K562 (cell line): Measurements from ENCODE around the gene ACE. TPM values are rescaled to one million over a fixed set of nuclear protein-coding genes. Genes with fewer than 3 reads are reported as not detected.

Experiments
- ATAC-seq: fragments of 200-7000 bp; cut with Tn5 transposase; 3 replicates; pipeline ENCODE4 v1.9.1; 2020; ENCODE audit warnings: moderate library complexity
- BruUV-seq: library from RNA; stranded (reverse); fragments of 400-500 nt; replicated peaks from 2 replicates; lab custom pipeline; 2021; lab: Mats Ljungman, UMichigan
- CTCF ChIA-PET: fragments of 300-600 bp; formaldehyde crosslinking; extraction: SDS; loops from one replicate; lab custom pipeline; 2021; ENCODE audit warnings: low intra/inter-chr PET ratio; lab: Yijun Ruan, JAX
- POLR2A ChIA-PET: fragments of 300-600, 350-650 bp; sonication (Branson Sonifier 250); formaldehyde crosslinking; extraction: SDS; loops from one replicate; lab custom pipeline; 2021; ENCODE audit warnings: antibody characterized with exemption, inconsistent platforms; lab: Yijun Ruan, JAX
- DNase-seq, 4 experiments: peaks; one replicate each; pipeline versions ENCODE4 v3.0.0 to v3.0.0-alpha.2; 2011 to 2018; ENCODE audit warnings: low spot score in 3 of 4, mixed read lengths in 3 of 4; ENCODE audit errors: extremely low read depth in 1 of 4
- FAIRE-seq: peaks from 2 replicates; lab custom pipeline; 2011; peaks lifted over from hg19 to GRCh38; lab: Jason Lieb, UNC
- H2AFZ ChIP-seq: 2 replicates; pipeline ENCODE4 v1.6.0; 2011; ENCODE audit warnings: low read depth, low read length, control low read depth, inconsistent platforms
- H3K27ac ChIP-seq: fragments of 200-600 bp; 3 replicates; pipeline ENCODE4 v1.8.0; 2011; ENCODE audit warnings: low read depth, mild to moderate bottlenecking, control low read depth, inconsistent platforms, low read length, moderate library complexity, mixed read lengths; ENCODE audit errors: extremely low read depth
- H3K27me3 ChIP-seq, 2 experiments: fragments of 300-600 bp in 1 of 2; 2 replicates in 1 of 2; 3 replicates in 1 of 2; pipeline versions ENCODE4 v1.6.0 to v1.8.0; 2011; ENCODE audit warnings: inconsistent platforms in 2 of 2, low read length in 2 of 2, mild to moderate bottlenecking in 1 of 2, mixed read lengths in 1 of 2, moderate library complexity in 1 of 2; ENCODE audit not compliant: control insufficient read depth in 2 of 2, insufficient read depth in 2 of 2
- H3K36me3 ChIP-seq: fragments of 300-600 bp; 3 replicates; pipeline ENCODE4 v1.8.0; 2011; ENCODE audit warnings: mild to moderate bottlenecking, low read length, inconsistent platforms; ENCODE audit not compliant: control insufficient read depth, insufficient read depth
- H3K4me1 ChIP-seq, 2 experiments: fragments of 200-600 bp in 1 of 2; replicated peaks in 1 of 2; 2 replicates in 1 of 2; 3 replicates in 1 of 2; pipeline versions ENCODE4 v1.5.1 to v1.8.0; 2011; ENCODE audit warnings: inconsistent platforms in 2 of 2, low read length in 2 of 2, mild to moderate bottlenecking in 1 of 2, mixed read lengths in 1 of 2, moderate library complexity in 1 of 2; ENCODE audit not compliant: control insufficient read depth in 2 of 2, insufficient read depth in 2 of 2
- H3K4me2 ChIP-seq: 2 replicates; pipeline ENCODE4 v1.6.1; 2011; ENCODE audit warnings: low read length, control low read depth, inconsistent platforms, mixed read lengths; ENCODE audit not compliant: insufficient read depth
- H3K4me3 ChIP-seq: fragments of 200-600 bp; sonication (generic), shearing (Covaris generic); 2 replicates; pipeline ENCODE4 v1.5.1; 2016; ENCODE audit warnings: control low read depth, inconsistent platforms
- H3K79me2 ChIP-seq: fragments of 200-600 bp; 3 replicates; pipeline ENCODE4 v1.8.0; 2011; ENCODE audit warnings: low read length, inconsistent platforms; ENCODE audit not compliant: control insufficient read depth, insufficient read depth
- H3K9ac ChIP-seq, 2 experiments: 2 replicates each; pipeline versions ENCODE4 v1.6.0 to v1.6.1; 2011; ENCODE audit warnings: low read depth in 2 of 2, low read length in 2 of 2, control low read depth in 1 of 2, inconsistent platforms in 1 of 2, mild to moderate bottlenecking in 1 of 2, mixed read lengths in 1 of 2; ENCODE audit not compliant: insufficient read depth in 1 of 2
- H3K9me1 ChIP-seq: one replicate; pipeline ENCODE4 v1.6.0; 2011; ENCODE audit warnings: inconsistent platforms, mild to moderate bottlenecking, low read length, moderate library complexity; ENCODE audit not compliant: control insufficient read depth, insufficient read depth
- H3K9me3 ChIP-seq: replicated peaks from 2 replicates; pipeline ENCODE4 v1.5.1; 2011; ENCODE audit warnings: low read depth, low read length, inconsistent platforms; ENCODE audit not compliant: control insufficient read depth, insufficient read depth
- H4K20me1 ChIP-seq: replicated peaks from 2 replicates; pipeline ENCODE4 v1.6.1; 2011; ENCODE audit warnings: low read length, inconsistent platforms, mixed read lengths; ENCODE audit not compliant: control insufficient read depth, insufficient read depth
- CHCHD3 ChIP-seq: fragments of 250-450 bp; sonication (Bioruptor Pico); IDR thresholded peaks from 2 replicates; pipeline ENCODE4 v2.1.2; 2022; ENCODE audit warnings: mild to moderate bottlenecking
- DACH1 ChIP-seq: fragments of 450-650 bp; IDR thresholded peaks from 2 replicates; pipeline ENCODE4 v1.6.1; 2018; ENCODE audit not compliant: partially characterized antibody
- MECOM ChIP-seq: fragments of 250-450 bp; sonication (Bioruptor Pico); IDR thresholded peaks from 2 replicates; pipeline ENCODE4 v1.8.0; 2022; ENCODE audit warnings: inconsistent platforms
- NFRKB ChIP-seq: fragments of 450-650 bp; IDR thresholded peaks from 2 replicates; pipeline ENCODE4 v1.6.1; 2016; ENCODE audit warnings: low read depth
- POLR2H ChIP-seq: IDR thresholded peaks from 2 replicates; pipeline ENCODE4 v1.6.1; 2016; ENCODE audit warnings: missing genetic modification characterization, low read depth, mild to moderate bottlenecking, control low read depth, missing compliant biosample characterization, moderate library complexity
- RCOR1 ChIP-seq, 2 experiments: IDR thresholded peaks; 2 replicates each; pipeline ENCODE4 v1.6.1; 2012; ENCODE audit warnings: low read depth in 2 of 2, low read length in 2 of 2, borderline replicate concordance in 1 of 2, improper control_type of control experiment in 1 of 2
- SPI1 ChIP-seq: IDR thresholded peaks from 2 replicates; pipeline ENCODE4 v1.6.1; 2011; ENCODE audit warnings: low read depth, low read length, control low read depth, borderline replicate concordance
- TAF15 ChIP-seq: fragments of 200-400 bp; formaldehyde crosslinking; IDR thresholded peaks from 2 replicates; pipeline ENCODE4 v1.6.1; 2017; ENCODE audit warnings: mild to moderate bottlenecking, low read depth, low read length, moderate library complexity
- TAF9B ChIP-seq: fragments of 450-650 bp; IDR thresholded peaks from 2 replicates; pipeline ENCODE4 v1.6.1; 2018; ENCODE audit warnings: mild to moderate bottlenecking; ENCODE audit not compliant: partially characterized antibody
- ZNF133 ChIP-seq: fragments of 250-450 bp; sonication (Bioruptor Pico); IDR thresholded peaks from 2 replicates; pipeline ENCODE4 v1.4.0; 2020; ENCODE audit warnings: mild to moderate bottlenecking
- ZNF586 ChIP-seq: fragments of 450-650 bp; formaldehyde crosslinking; conservative IDR thresholded peaks from 2 replicates; pipeline ENCODE4 v1.4.0; 2020; ENCODE audit warnings: mild to moderate bottlenecking, moderate library complexity
- WGBS: fragments of 100-300 bp; shearing (Covaris generic); methylation state at CpG from one replicate; pipeline ENCODE4 v1.1.6; 2016; ENCODE audit warnings: low coverage, mixed read lengths; ENCODE audit not compliant: insufficient coverage; ENCODE audit errors: missing lambda C conversion rate; 5-methylcytosine and 5-hydroxymethylcytosine counted together
- in situ Hi-C: fragments of 300-500 bp; cut with MboI; formaldehyde crosslinking; loops from 4 replicates; pipeline ENCODE4 v1.15.0; 2018; ENCODE audit warnings: inconsistent platforms, mixed read lengths
- intact Hi-C: fragments of 100-400 bp; cut with micrococcal nuclease; formaldehyde crosslinking; loops from 2 replicates; pipeline ENCODE4 v1.14.2; 2022
- polyA plus RNA-seq, 8 experiments: library from polyadenylated mRNA; depleted of rRNA in 4 of 8; stranded (reverse) in 5 of 8; unstranded in 3 of 8; fragments of >200 nt; fragmentation: Nextera tagmentation in 2 of 8; fragmentation: Illumina TruSeq in 1 of 8; extraction: Ambion mirVana in 2 of 8; extraction: Trizol in 1 of 8; gene quantifications; 2 replicates each; pipeline versions ENCODE4 v1.2.1 to v1.2.3, GENCODE V29; 2011 to 2014; ENCODE audit warnings: inconsistent platforms in 1 of 8, missing spikeins in 1 of 8
- total RNA-seq, 7 experiments: library from RNA; depleted of rRNA in 6 of 7; stranded (reverse); fragments of >200 nt in 6 of 7; fragmentation: Illumina TruSeq in 2 of 7; extraction: Trizol in 2 of 7; gene quantifications; 2 replicates each; pipeline versions ENCODE4 v1.2.1 to v1.2.3, GENCODE V29; 2011 to 2021; ENCODE audit warnings: low replicate concordance in 1 of 7
- TF ChIP-seq, protein P1 (sequence below), 3 experiments: IDR thresholded peaks in 2 of 3; conservative IDR thresholded peaks in 1 of 3; 2 replicates each; pipeline ENCODE4 v1.5.1; 2011 to 2012; ENCODE audit warnings: low read length in 3 of 3, mild to moderate bottlenecking in 3 of 3, control low read depth in 2 of 3, improper control_type of control experiment in 1 of 3, inconsistent platforms in 1 of 3, low read depth in 1 of 3, mixed read lengths in 1 of 3, moderate library complexity in 1 of 3; ENCODE audit not compliant: insufficient read depth in 2 of 3
- TF ChIP-seq, protein P2 (sequence below), 2 experiments: fragments of 200-800 bp in 1 of 2; sonication (Bioruptor generic) in 1 of 2; sonication (generic) in 1 of 2; formaldehyde crosslinking in 1 of 2; IDR thresholded peaks in 1 of 2; conservative IDR thresholded peaks in 1 of 2; 2 replicates each; pipeline versions ENCODE4 v1.5.0 to v1.6.1; 2016 to 2020; ENCODE audit warnings: missing compliant biosample characterization in 1 of 2, missing genetic modification characterization in 1 of 2, missing genetic modification reagents in 1 of 2
- TF ChIP-seq, protein P3 (sequence below): fragments of 250-450 bp; sonication (Bioruptor Pico); IDR thresholded peaks from 2 replicates; pipeline ENCODE4 v1.5.0; 2021
- TF ChIP-seq, protein P4 (sequence below): fragments of 150-350 bp; conservative IDR thresholded peaks from 2 replicates; pipeline ENCODE4 v1.6.1; 2014; ENCODE audit warnings: low read length

The ACE gene
- total and polyA plus RNA-seq, 9 of the 15 experiments (the other 6 are each of a cell fraction or from before 2014, with no cell fraction given) = 0.07 to 2.5 (median 0.47) TPM; not detected in 1

DNA sequence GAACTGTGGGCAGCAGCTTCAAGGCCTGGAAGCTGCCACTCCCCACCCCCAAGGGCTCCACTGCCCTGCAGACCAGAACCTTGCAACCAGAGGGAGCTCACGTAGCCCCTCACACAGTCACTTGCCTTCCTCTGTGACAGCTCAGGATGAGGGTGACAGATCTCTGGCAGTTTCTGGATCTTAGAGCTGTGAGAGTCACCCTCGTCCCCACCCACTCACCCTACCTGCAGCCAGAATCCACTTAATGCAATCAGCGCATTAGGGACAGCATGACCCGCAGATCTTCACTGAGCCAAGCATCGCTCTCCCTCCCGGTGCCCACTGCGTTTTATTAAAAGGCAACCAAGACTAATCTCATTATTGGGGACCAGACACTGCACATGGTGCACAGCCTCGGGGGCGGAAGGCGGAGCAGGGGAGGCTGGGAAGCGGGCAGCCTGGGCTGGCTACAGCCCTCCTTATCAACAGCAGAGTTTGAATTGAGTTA is 34.3 kb upstream of the ACE start:
- intact Hi-C loops (no loop called here), in situ Hi-C loops (loop anchor here (25.0 kb wide), 1 partner anchor 395 kb away; the partner anchor contains the start of genes FTSJ3, PSMC5 and SMARCD2)
- peak; percentile 59 for ATAC-seq
- BruUV-seq = no TSS peak
- peak overlapping the region in 1 of 2 experiments; percentile 76; a peak in 1 of 4 replicates for H3K9ac ChIP-seq
- peaks cover 15% of the 10 kb centered on the region; the same call in 1 of the 3 replicates for H3K79me2 ChIP-seq
- peak; percentile 31 to 66 (median 49) for DNase-seq
- H3K4me1 ChIP-seq = peaks cover 35 to 70% of the 10 kb centered on the region in 2 experiments
- H4K20me1 ChIP-seq = peaks cover 7% of the 10 kb centered on the region; the same call in 1 of the 2 replicates
- H3K4me3 ChIP-seq = no peak overlapping the region
- H2AFZ ChIP-seq = peak overlapping the region; percentile 29; the same call in 1 of the 2 replicates
- H3K36me3 ChIP-seq = no peaks in the 10 kb centered on the region
- peak; percentile 88 for FAIRE-seq
- 40% methylated on average over 11 of the region's 11 CpGs for WGBS
- POLR2A ChIA-PET = interaction anchor here (0.6 to 2.2 kb wide), 10 partner anchors 9 to 1216 kb away, joined by 3 to 13 read pairs (median 3); no protein-coding TSS in a partner anchor
- H3K4me2 ChIP-seq = peak overlapping the region; percentile 48; the same call in 1 of the 2 replicates
- CTCF ChIA-PET = interaction anchor here (1.2 kb wide), 1 partner anchor 37 kb away, joined by 4 read pairs; no protein-coding TSS in a partner anchor
- no peaks in the 10 kb centered on the region for H3K27me3 ChIP-seq
- no peaks in the 10 kb centered on the region for H3K9me3 ChIP-seq
- peak overlapping the region; percentile 24; the same call in 2 of the 3 replicates for H3K27ac ChIP-seq
- H3K9me1 ChIP-seq = peaks cover 7% of the 10 kb centered on the region
- TF ChIP-seq, protein P1, sequence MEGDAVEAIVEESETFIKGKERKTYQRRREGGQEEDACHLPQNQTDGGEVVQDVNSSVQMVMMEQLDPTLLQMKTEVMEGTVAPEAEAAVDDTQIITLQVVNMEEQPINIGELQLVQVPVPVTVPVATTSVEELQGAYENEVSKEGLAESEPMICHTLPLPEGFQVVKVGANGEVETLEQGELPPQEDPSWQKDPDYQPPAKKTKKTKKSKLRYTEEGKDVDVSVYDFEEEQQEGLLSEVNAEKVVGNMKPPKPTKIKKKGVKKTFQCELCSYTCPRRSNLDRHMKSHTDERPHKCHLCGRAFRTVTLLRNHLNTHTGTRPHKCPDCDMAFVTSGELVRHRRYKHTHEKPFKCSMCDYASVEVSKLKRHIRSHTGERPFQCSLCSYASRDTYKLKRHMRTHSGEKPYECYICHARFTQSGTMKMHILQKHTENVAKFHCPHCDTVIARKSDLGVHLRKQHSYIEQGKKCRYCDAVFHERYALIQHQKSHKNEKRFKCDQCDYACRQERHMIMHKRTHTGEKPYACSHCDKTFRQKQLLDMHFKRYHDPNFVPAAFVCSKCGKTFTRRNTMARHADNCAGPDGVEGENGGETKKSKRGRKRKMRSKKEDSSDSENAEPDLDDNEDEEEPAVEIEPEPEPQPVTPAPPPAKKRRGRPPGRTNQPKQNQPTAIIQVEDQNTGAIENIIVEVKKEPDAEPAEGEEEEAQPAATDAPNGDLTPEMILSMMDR (IDR thresholded peaks at IDR 0.05 in 2 of 3, conservative IDR thresholded peaks at IDR 0.05 in 1 of 3; ENCODE audit: insufficient read depth in 2 of 3, low read depth in 1 of 3, low read length in 3 of 3) = peak; percentile 64 to 69 (median 67)
- no peak for TF ChIP-seq ZNF586
- TF ChIP-seq, protein P2, sequence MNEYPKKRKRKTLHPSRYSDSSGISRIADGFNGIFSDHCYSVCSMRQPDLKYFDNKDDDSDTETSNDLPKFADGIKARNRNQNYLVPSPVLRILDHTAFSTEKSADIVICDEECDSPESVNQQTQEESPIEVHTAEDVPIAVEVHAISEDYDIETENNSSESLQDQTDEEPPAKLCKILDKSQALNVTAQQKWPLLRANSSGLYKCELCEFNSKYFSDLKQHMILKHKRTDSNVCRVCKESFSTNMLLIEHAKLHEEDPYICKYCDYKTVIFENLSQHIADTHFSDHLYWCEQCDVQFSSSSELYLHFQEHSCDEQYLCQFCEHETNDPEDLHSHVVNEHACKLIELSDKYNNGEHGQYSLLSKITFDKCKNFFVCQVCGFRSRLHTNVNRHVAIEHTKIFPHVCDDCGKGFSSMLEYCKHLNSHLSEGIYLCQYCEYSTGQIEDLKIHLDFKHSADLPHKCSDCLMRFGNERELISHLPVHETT (CRISPR knock-in tag; conservative IDR thresholded peaks at IDR 0.05 in 1 of 2, IDR thresholded peaks at IDR 0.05 in 1 of 2) = no peak
- TF ChIP-seq TAF9B = no peak
- TF ChIP-seq DACH1 = peak; percentile 21
- TF ChIP-seq, protein P3, sequence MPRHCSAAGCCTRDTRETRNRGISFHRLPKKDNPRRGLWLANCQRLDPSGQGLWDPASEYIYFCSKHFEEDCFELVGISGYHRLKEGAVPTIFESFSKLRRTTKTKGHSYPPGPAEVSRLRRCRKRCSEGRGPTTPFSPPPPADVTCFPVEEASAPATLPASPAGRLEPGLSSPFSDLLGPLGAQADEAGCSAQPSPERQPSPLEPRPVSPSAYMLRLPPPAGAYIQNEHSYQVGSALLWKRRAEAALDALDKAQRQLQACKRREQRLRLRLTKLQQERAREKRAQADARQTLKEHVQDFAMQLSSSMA (CRISPR knock-in tag) = no peak
- no peak for TF ChIP-seq SPI1
- TF ChIP-seq ZNF133 (CRISPR knock-in tag) = no peak
- TF ChIP-seq RCOR1 (IDR thresholded peaks at IDR 0.05; ENCODE audit: borderline replicate concordance in 1 of 2, low read depth in 2 of 2, low read length in 2 of 2) = peak in 1 of 2 experiments; percentile 17; a peak in 1 of 4 replicates
- no peak for TF ChIP-seq NFRKB
- TF ChIP-seq POLR2H (tag) = no peak
- TF ChIP-seq, protein P4, sequence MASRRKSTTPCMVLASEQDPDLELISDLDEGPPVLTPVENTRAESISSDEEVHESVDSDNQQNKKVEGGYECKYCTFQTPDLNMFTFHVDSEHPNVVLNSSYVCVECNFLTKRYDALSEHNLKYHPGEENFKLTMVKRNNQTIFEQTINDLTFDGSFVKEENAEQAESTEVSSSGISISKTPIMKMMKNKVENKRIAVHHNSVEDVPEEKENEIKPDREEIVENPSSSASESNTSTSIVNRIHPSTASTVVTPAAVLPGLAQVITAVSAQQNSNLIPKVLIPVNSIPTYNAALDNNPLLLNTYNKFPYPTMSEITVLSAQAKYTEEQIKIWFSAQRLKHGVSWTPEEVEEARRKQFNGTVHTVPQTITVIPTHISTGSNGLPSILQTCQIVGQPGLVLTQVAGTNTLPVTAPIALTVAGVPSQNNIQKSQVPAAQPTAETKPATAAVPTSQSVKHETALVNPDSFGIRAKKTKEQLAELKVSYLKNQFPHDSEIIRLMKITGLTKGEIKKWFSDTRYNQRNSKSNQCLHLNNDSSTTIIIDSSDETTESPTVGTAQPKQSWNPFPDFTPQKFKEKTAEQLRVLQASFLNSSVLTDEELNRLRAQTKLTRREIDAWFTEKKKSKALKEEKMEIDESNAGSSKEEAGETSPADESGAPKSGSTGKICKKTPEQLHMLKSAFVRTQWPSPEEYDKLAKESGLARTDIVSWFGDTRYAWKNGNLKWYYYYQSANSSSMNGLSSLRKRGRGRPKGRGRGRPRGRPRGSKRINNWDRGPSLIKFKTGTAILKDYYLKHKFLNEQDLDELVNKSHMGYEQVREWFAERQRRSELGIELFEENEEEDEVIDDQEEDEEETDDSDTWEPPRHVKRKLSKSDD = no peak
- no peak for TF ChIP-seq TAF15
- TF ChIP-seq CHCHD3 (CRISPR knock-in tag) = no peak
- no peak for TF ChIP-seq MECOM
